HEK293 (cell line): ENCODE data around the gene SUMO3.
A peak's percentile ranks its signal among the peaks of the same experiment; 100 is the strongest.

ENCODE experiments used
- ATF2 ChIP-seq: fragments of 450-650 bp; formaldehyde crosslinking; IDR thresholded peaks from 2 replicates; pipeline ENCODE4 v1.5.1; 2016; ENCODE audit warnings: missing biosample characterization, missing genetic modification characterization, low read depth
- FEZF1 ChIP-seq: fragments of 450-650 bp; formaldehyde crosslinking; IDR thresholded peaks from 2 replicates; pipeline ENCODE4 v1.5.1; 2016; ENCODE audit warnings: missing biosample characterization, missing genetic modification characterization
- GLI2 ChIP-seq: fragments of 450-650 bp; formaldehyde crosslinking; IDR thresholded peaks from 2 replicates; pipeline ENCODE4; 2017; ENCODE audit warnings: missing biosample characterization, missing genetic modification characterization, low read depth, borderline replicate concordance
- KLF16 ChIP-seq: fragments of 450-650 bp; formaldehyde crosslinking; IDR thresholded peaks from 2 replicates; pipeline ENCODE4 v1.5.1; 2017; ENCODE audit warnings: missing biosample characterization, missing genetic modification characterization
- OSR2 ChIP-seq: fragments of 450-650 bp; formaldehyde crosslinking; IDR thresholded peaks from 2 replicates; pipeline ENCODE4 v1.5.1; 2016; ENCODE audit warnings: missing biosample characterization, missing genetic modification characterization
- PRDM6 ChIP-seq: fragments of 450-650 bp; formaldehyde crosslinking; IDR thresholded peaks from 2 replicates; pipeline ENCODE4 v1.5.1; 2017; ENCODE audit warnings: missing biosample characterization, missing genetic modification characterization
- TSHZ1 ChIP-seq: fragments of 450-650 bp; formaldehyde crosslinking; IDR thresholded peaks from 2 replicates; pipeline ENCODE4 v1.5.1; 2016; ENCODE audit warnings: missing biosample characterization, missing genetic modification characterization, borderline replicate concordance
- ZBTB17 ChIP-seq: fragments of 450-650 bp; formaldehyde crosslinking; IDR thresholded peaks from 2 replicates; pipeline ENCODE4 v1.5.1; 2016; ENCODE audit warnings: missing biosample characterization, missing genetic modification characterization
- ZBTB20 ChIP-seq: fragments of 450-650 bp; formaldehyde crosslinking; IDR thresholded peaks from 2 replicates; pipeline ENCODE4 v1.5.1; 2016; ENCODE audit warnings: missing biosample characterization, missing genetic modification characterization
- ZFHX2 ChIP-seq: fragments of 450-650 bp; formaldehyde crosslinking; conservative IDR thresholded peaks from 2 replicates; pipeline ENCODE4 v1.5.1; 2016; ENCODE audit warnings: missing biosample characterization, missing genetic modification characterization
- ZNF175 ChIP-seq: fragments of 450-650 bp; formaldehyde crosslinking; IDR thresholded peaks from 2 replicates; pipeline ENCODE4 v1.5.1; 2016; ENCODE audit warnings: missing biosample characterization, missing genetic modification characterization
- ZNF211 ChIP-seq: fragments of 450-650 bp; formaldehyde crosslinking; IDR thresholded peaks from 2 replicates; pipeline ENCODE4 v1.5.1; 2016; ENCODE audit warnings: low read depth, missing biosample characterization, missing genetic modification characterization
- ZNF23 ChIP-seq: fragments of 450-650 bp; formaldehyde crosslinking; IDR thresholded peaks from 2 replicates; pipeline ENCODE4 v1.5.1; 2016; ENCODE audit warnings: missing biosample characterization, missing genetic modification characterization, borderline replicate concordance
- ZNF302 ChIP-seq: fragments of 450-650 bp; formaldehyde crosslinking; IDR thresholded peaks from 2 replicates; pipeline ENCODE4 v1.5.1; 2016; ENCODE audit warnings: missing biosample characterization, missing genetic modification characterization, low read depth
- ZNF548 ChIP-seq: fragments of 450-650 bp; formaldehyde crosslinking; IDR thresholded peaks from 2 replicates; pipeline ENCODE4 v1.5.1; 2016; ENCODE audit warnings: missing biosample characterization, missing genetic modification characterization
- ZNF660 ChIP-seq: fragments of 450-650 bp; IDR thresholded peaks from 2 replicates; pipeline ENCODE4 v1.5.1; 2018; ENCODE audit warnings: missing biosample characterization, mild to moderate bottlenecking, missing genetic modification characterization
- ZNF707 ChIP-seq: fragments of 450-650 bp; formaldehyde crosslinking; IDR thresholded peaks from 2 replicates; pipeline ENCODE4 v1.5.1; 2016; ENCODE audit warnings: missing biosample characterization, missing genetic modification characterization
- ZNF791 ChIP-seq: fragments of 450-650 bp; formaldehyde crosslinking; IDR thresholded peaks from 2 replicates; pipeline ENCODE4 v1.5.1; 2016; ENCODE audit warnings: missing biosample characterization, missing genetic modification characterization
- TF ChIP-seq, protein P1 (sequence below): IDR thresholded peaks from 2 replicates; pipeline ENCODE4 v1.6.1; 2011; ENCODE audit warnings: mild to moderate bottlenecking, low read depth, low read length, borderline replicate concordance
- TF ChIP-seq, protein P2 (sequence below): fragments of 450-650 bp; formaldehyde crosslinking; IDR thresholded peaks from 2 replicates; pipeline ENCODE4 v1.5.1; 2016; ENCODE audit warnings: missing biosample characterization, missing genetic modification characterization
- TF ChIP-seq, protein P3 (sequence below): fragments of 450-650 bp; formaldehyde crosslinking; IDR thresholded peaks from 2 replicates; pipeline ENCODE4 v1.5.1; 2016; ENCODE audit warnings: missing biosample characterization, missing genetic modification characterization
- TF ChIP-seq, protein P4 (sequence below): fragments of 450-650 bp; formaldehyde crosslinking; IDR thresholded peaks from 2 replicates; pipeline ENCODE4 v1.5.1; 2016; ENCODE audit warnings: missing biosample characterization, missing genetic modification characterization

Gene SUMO3

GRCh38 chr21:44845418-44846223 lies 27.8 kb upstream of the SUMO3 start (continued):
- TF ChIP-seq, protein P1, sequence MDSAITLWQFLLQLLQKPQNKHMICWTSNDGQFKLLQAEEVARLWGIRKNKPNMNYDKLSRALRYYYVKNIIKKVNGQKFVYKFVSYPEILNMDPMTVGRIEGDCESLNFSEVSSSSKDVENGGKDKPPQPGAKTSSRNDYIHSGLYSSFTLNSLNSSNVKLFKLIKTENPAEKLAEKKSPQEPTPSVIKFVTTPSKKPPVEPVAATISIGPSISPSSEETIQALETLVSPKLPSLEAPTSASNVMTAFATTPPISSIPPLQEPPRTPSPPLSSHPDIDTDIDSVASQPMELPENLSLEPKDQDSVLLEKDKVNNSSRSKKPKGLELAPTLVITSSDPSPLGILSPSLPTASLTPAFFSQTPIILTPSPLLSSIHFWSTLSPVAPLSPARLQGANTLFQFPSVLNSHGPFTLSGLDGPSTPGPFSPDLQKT: no peak
- no peak for TF ChIP-seq ATF2 (tag by site-specific recombination)
- TF ChIP-seq, protein P2, sequence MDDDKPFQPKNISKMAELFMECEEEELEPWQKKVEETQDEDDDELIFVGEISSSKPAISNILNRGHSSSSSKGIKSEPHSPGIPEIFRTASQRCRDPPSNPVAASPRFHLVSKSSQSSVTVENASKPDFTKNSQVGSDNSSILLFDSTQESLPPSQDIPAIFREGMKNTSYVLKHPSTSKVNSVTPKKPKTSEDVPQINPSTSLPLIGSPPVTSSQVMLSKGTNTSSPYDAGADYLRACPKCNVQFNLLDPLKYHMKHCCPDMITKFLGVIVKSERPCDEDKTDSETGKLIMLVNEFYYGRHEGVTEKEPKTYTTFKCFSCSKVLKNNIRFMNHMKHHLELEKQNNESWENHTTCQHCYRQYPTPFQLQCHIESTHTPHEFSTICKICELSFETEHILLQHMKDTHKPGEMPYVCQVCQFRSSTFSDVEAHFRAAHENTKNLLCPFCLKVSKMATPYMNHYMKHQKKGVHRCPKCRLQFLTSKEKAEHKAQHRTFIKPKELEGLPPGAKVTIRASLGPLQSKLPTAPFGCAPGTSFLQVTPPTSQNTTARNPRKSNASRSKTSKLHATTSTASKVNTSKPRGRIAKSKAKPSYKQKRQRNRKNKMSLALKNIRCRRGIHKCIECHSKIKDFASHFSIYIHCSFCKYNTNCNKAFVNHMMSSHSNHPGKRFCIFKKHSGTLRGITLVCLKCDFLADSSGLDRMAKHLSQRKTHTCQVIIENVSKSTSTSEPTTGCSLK (tag by site-specific recombination): no peak
- no peak for TF ChIP-seq ZNF660 (tag by site-specific recombination)
- no peak for TF ChIP-seq PRDM6 (tag by site-specific recombination)
- TF ChIP-seq ZNF23 (tag by site-specific recombination): no peak
- TF ChIP-seq FEZF1 (tag by site-specific recombination): no peak
- no peak for TF ChIP-seq KLF16 (tag by site-specific recombination)
- no peak for TF ChIP-seq ZNF707 (tag by site-specific recombination)
- TF ChIP-seq ZFHX2 (tag by site-specific recombination): no peak
- no peak for TF ChIP-seq OSR2 (tag by site-specific recombination)
- no peak for TF ChIP-seq TSHZ1 (tag by site-specific recombination)
- no peak for TF ChIP-seq ZNF548 (tag by site-specific recombination)
- 0 out of 2 replicates have a peak, but pooled peaks have one; percentile 20 for TF ChIP-seq ZBTB20 (tag by site-specific recombination)
- TF ChIP-seq ZNF302: no peak
- TF ChIP-seq, protein P3, sequence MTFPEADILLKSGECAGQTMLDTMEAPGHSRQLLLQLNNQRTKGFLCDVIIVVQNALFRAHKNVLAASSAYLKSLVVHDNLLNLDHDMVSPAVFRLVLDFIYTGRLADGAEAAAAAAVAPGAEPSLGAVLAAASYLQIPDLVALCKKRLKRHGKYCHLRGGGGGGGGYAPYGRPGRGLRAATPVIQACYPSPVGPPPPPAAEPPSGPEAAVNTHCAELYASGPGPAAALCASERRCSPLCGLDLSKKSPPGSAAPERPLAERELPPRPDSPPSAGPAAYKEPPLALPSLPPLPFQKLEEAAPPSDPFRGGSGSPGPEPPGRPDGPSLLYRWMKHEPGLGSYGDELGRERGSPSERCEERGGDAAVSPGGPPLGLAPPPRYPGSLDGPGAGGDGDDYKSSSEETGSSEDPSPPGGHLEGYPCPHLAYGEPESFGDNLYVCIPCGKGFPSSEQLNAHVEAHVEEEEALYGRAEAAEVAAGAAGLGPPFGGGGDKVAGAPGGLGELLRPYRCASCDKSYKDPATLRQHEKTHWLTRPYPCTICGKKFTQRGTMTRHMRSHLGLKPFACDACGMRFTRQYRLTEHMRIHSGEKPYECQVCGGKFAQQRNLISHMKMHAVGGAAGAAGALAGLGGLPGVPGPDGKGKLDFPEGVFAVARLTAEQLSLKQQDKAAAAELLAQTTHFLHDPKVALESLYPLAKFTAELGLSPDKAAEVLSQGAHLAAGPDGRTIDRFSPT (tag by site-specific recombination): no peak
- TF ChIP-seq, protein P4, sequence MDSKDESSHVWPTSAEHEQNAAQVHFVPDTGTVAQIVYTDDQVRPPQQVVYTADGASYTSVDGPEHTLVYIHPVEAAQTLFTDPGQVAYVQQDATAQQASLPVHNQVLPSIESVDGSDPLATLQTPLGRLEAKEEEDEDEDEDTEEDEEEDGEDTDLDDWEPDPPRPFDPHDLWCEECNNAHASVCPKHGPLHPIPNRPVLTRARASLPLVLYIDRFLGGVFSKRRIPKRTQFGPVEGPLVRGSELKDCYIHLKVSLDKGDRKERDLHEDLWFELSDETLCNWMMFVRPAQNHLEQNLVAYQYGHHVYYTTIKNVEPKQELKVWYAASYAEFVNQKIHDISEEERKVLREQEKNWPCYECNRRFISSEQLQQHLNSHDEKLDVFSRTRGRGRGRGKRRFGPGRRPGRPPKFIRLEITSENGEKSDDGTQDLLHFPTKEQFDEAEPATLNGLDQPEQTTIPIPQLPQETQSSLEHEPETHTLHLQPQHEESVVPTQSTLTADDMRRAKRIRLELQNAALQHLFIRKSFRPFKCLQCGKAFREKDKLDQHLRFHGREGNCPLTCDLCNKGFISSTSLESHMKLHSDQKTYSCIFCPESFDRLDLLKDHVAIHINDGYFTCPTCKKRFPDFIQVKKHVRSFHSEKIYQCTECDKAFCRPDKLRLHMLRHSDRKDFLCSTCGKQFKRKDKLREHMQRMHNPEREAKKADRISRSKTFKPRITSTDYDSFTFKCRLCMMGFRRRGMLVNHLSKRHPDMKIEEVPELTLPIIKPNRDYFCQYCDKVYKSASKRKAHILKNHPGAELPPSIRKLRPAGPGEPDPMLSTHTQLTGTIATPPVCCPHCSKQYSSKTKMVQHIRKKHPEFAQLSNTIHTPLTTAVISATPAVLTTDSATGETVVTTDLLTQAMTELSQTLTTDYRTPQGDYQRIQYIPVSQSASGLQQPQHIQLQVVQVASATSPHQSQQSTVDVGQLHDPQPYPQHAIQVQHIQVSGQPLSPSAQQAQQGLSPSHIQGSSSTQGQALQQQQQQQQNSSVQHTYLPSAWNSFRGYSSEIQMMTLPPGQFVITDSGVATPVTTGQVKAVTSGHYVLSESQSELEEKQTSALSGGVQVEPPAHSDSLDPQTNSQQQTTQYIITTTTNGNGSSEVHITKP: 0 out of 2 replicates have a peak, but pooled peaks have one; percentile 18
- TF ChIP-seq GLI2 (tag by site-specific recombination): no peak
- TF ChIP-seq ZBTB17 (tag by site-specific recombination): peak; percentile 55
- TF ChIP-seq ZNF175 (tag by site-specific recombination): no peak
- no peak for TF ChIP-seq ZNF211 (tag by site-specific recombination)
- TF ChIP-seq ZNF791 (tag by site-specific recombination): no peak
